Type B pancreatic cell (in vitro differentiated cells): ENCODE measurements around the gene PRR27. TPM values are rescaled to one million over a fixed set of nuclear protein-coding genes. Genes with fewer than 3 reads are reported as not detected.

Experiments
- DNase-seq: peaks from one replicate; pipeline ENCODE4 v3.0.0; 2021; ENCODE audit warnings: mixed read lengths; ENCODE audit not compliant: unreplicated experiment; ENCODE audit errors: extremely low spot score
- H3K27ac Mint-ChIP-seq: 2 replicates; pipeline ENCODE4 v1.8.0; 2021; ENCODE audit warnings: mild to moderate bottlenecking, mixed read lengths
- H3K27me3 Mint-ChIP-seq: 2 replicates; pipeline ENCODE4 v1.8.0; 2021; ENCODE audit warnings: mixed read lengths
- H3K36me3 Mint-ChIP-seq: 2 replicates; pipeline ENCODE4 v1.8.0; 2021; ENCODE audit warnings: mixed read lengths
- H3K4me1 Mint-ChIP-seq: one replicate; pipeline ENCODE4 v1.8.0; 2021; ENCODE audit warnings: mixed read lengths; ENCODE audit not compliant: unreplicated experiment
- H3K4me3 Mint-ChIP-seq: 2 replicates; pipeline ENCODE4 v1.8.0; 2021; ENCODE audit warnings: mild to moderate bottlenecking, mixed read lengths
- H3K9me3 Mint-ChIP-seq: 2 replicates; pipeline ENCODE4 v1.8.0; 2021; ENCODE audit warnings: mixed read lengths
- total RNA-seq: library from RNA; stranded (reverse); gene quantifications from 2 replicates; pipeline ENCODE4 v1.2.1, GENCODE V29; 2021; ENCODE audit warnings: low replicate concordance
- TF ChIP-seq, protein P1 (sequence below): fragments of 200-600 bp; sonication (generic); conservative IDR thresholded peaks from 2 replicates; pipeline ENCODE4 v1.5.0; 2021; ENCODE audit warnings: antibody characterized with exemption, mild to moderate bottlenecking

Gene PRR27
- total RNA-seq, 1 donor from 2014 or later: 0.17 TPM

DNA sequence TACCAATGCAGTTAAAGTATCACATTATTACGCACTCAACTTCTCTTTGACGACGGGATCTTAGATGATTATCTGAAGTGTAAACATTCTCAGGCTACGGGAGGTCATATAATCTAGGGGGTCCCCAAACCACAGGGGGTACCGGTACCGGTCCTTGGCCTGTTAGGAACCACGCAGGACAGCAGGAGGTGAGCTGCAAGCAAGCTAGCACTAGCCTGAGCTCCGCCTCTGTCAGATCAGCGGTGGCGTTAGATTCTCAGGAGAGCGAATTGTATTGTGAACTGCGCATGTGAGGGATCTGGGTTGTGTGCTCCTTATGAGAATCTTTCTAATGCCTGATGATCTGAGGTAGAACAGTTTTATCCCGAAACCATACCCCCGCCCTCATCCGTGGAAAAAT lies 20.6 kb upstream of the PRR27 start:
- no peak overlapping the region for H3K27ac Mint-ChIP-seq
- no peak overlapping the region for H3K4me3 Mint-ChIP-seq
- no peaks in the 10 kb centered on the region for H3K27me3 Mint-ChIP-seq
- no peaks in the 10 kb centered on the region for H3K4me1 Mint-ChIP-seq
- no peaks in the 10 kb centered on the region for H3K9me3 Mint-ChIP-seq
- TF ChIP-seq, protein P1, sequence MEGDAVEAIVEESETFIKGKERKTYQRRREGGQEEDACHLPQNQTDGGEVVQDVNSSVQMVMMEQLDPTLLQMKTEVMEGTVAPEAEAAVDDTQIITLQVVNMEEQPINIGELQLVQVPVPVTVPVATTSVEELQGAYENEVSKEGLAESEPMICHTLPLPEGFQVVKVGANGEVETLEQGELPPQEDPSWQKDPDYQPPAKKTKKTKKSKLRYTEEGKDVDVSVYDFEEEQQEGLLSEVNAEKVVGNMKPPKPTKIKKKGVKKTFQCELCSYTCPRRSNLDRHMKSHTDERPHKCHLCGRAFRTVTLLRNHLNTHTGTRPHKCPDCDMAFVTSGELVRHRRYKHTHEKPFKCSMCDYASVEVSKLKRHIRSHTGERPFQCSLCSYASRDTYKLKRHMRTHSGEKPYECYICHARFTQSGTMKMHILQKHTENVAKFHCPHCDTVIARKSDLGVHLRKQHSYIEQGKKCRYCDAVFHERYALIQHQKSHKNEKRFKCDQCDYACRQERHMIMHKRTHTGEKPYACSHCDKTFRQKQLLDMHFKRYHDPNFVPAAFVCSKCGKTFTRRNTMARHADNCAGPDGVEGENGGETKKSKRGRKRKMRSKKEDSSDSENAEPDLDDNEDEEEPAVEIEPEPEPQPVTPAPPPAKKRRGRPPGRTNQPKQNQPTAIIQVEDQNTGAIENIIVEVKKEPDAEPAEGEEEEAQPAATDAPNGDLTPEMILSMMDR: no peak
- H3K36me3 Mint-ChIP-seq: no peaks in the 10 kb centered on the region
- DNase-seq: no peak

DNA sequence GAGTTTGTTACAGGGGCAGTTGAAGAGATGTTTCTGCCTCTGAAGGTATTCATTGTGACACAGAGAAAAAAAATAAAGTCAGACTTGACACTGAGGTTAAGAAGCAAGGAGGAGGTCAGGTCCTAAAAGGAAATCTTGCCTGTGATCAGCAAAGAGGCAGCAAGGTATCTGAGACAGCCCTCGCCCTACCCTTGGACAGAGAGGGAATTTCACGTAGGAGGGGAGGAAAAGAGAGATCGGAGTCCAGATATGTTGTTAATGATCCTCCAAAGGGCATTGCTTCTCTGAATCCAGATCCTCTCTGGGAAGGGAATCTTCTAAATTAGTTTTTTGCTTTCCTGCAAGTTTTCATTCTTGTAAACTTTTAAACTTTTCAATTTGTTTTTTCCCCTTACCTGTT lies 15.3 kb upstream of the PRR27 start:
- H3K9me3 Mint-ChIP-seq: no peaks in the 10 kb centered on the region
- TF ChIP-seq, protein P1: no peak
- no peaks in the 10 kb centered on the region for H3K4me1 Mint-ChIP-seq
- no peaks in the 10 kb centered on the region for H3K36me3 Mint-ChIP-seq
- no peak for DNase-seq
- no peak overlapping the region for H3K4me3 Mint-ChIP-seq
- H3K27ac Mint-ChIP-seq: no peak overlapping the region
- H3K27me3 Mint-ChIP-seq: no peaks in the 10 kb centered on the region

DNA sequence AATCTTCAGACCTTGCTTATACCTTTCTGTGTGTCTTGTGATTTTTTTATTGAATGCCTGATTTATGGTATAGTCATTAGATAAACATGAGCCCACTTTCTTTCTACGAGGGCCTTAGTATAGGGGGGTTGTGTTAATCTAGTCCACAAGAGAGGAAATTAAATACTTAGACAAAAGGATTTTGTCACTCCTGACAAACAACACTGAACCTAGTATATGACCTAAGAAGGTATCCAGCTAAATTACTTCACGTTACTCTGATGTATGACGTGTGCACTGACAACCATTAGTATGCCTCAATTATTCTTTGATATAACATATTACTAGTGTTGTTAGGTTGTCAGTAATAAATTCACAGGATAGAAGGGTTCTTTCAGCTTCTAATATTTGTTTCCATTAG lies 2.8 kb upstream of the PRR27 start:
- no peaks in the 10 kb centered on the region for H3K27me3 Mint-ChIP-seq
- H3K36me3 Mint-ChIP-seq: no peaks in the 10 kb centered on the region
- no peak overlapping the region for H3K27ac Mint-ChIP-seq
- TF ChIP-seq, protein P1: no peak
- DNase-seq: no peak
- H3K4me1 Mint-ChIP-seq: no peaks in the 10 kb centered on the region
- no peaks in the 10 kb centered on the region for H3K9me3 Mint-ChIP-seq
- H3K4me3 Mint-ChIP-seq: no peak overlapping the region

DNA sequence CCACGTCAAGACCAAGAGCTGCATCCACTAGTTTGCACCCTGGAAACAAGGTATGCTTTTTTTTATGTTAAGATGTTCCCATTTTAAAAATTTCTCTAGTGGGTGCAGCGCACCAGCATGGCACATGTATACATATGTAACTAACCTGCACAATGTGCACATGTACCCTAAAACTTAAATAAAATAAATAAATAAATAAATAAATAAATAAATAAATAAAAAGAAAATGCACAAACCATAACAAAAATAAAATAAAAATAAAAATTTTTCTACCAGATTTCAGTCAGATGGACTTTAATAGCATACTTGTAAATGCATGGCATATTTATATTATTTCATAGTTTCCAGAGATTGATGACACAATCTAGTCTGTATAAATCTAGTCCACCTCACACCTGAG lies 1.9 kb upstream of the PRR27 start:
- Mint-ChIP-seq H3K27me3 (no peaks in the 10 kb centered on the region), H3K36me3 (no peaks in the 10 kb centered on the region), H3K9me3 (no peaks in the 10 kb centered on the region), H3K4me1 (no peaks in the 10 kb centered on the region), H3K27ac (no peak overlapping the region), H3K4me3 (no peak overlapping the region)
- TF ChIP-seq, protein P1: no peak
- no peak for DNase-seq

DNA sequence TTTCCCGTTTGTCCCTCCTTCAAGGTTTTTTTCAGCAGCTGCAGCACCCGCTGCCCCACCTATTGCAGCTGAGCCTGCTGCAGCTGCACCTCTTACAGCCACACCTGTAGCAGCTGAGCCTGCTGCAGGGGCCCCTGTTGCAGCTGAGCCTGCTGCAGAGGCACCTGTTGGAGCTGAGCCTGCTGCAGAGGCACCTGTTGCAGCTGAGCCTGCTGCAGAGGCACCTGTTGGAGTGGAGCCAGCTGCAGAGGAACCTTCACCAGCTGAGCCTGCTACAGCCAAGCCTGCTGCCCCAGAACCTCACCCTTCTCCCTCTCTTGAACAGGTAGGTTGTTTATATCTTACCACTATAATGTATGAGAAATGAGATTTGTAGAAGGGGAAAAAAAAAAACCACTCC lies 4.5 kb downstream of the PRR27 start:
- Mint-ChIP-seq H3K9me3 (no peaks in the 10 kb centered on the region), H3K4me1 (no peaks in the 10 kb centered on the region), H3K4me3 (no peak overlapping the region), H3K36me3 (no peaks in the 10 kb centered on the region), H3K27ac (no peak overlapping the region), H3K27me3 (no peaks in the 10 kb centered on the region)
- DNase-seq: no peak
- TF ChIP-seq, protein P1: no peak

DNA sequence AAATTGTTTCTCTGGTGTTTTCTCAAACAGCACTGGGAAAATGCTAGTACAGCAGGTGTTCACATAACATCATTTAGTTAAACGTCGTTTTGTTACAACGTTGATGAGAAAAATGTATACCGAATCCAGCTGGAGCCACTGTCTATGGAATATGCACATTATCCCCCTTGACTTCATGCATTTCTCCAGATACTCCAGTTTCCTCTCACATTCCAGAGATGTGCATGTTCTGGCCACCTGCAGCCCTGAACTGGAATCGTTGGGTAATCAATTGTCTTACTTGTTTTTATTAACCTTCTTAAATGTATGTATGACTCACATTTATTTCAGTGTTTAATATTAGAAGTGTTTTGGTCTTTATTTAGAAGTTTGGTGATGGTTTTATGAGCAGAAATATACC lies 23.1 kb downstream of the PRR27 start:
- Mint-ChIP-seq H3K9me3 (no peaks in the 10 kb centered on the region), H3K36me3 (no peaks in the 10 kb centered on the region), H3K27ac (no peak overlapping the region), H3K27me3 (no peaks in the 10 kb centered on the region), H3K4me1 (no peaks in the 10 kb centered on the region), H3K4me3 (no peak overlapping the region)
- DNase-seq: no peak
- TF ChIP-seq, protein P1: no peak
